OCI-M2 (cell line): ENCODE measurements around the gene MPG.
"Not testable (repeated sequence)": the region's sequence is repeated elsewhere in the genome, so short reads cannot be mapped to it uniquely, and the experiment has no call there.

ENCODE experiments used
- DNase-seq: peaks from one replicate; lab custom pipeline; 2025; ENCODE audit not compliant: unreplicated experiment; lab: John Stamatoyannopoulos, UW

Gene MPG

GRCh38 chr16:77807-78443 lies at the start of gene MPG:
TSS of gene MPG (plus strand) at chr16:78225. CDS start at chr16:78310, 85 bp downstream.
- peak; percentile 15 for DNase-seq

GRCh38 chr16:30627-31026 lies 47.4 kb upstream of the MPG start:
- not testable (repeated sequence) for DNase-seq

- not testable (repeated sequence) for DNase-seq
Measured at GRCh38 chr16:33154-33876, 44.7 kb upstream of the MPG start.

GRCh38 chr16:33877-34647 lies 44.0 kb upstream of the MPG start:
- no peak for DNase-seq

GRCh38 chr16:34648-34987 lies 43.4 kb upstream of the MPG start:
- DNase-seq, result no peak

GRCh38 chr16:35011-35677 lies 42.9 kb upstream of the MPG start:
- DNase-seq, result no peak

GRCh38 chr16:35678-36305 lies 42.2 kb upstream of the MPG start:
- no peak for DNase-seq

GRCh38 chr16:36336-36984 lies 41.6 kb upstream of the MPG start:
- no peak for DNase-seq

GRCh38 chr16:37511-37910 lies 40.5 kb upstream of the MPG start:
- no peak for DNase-seq

GRCh38 chr16:38206-38605 lies 39.8 kb upstream of the MPG start:
- DNase-seq, result not testable (repeated sequence)

GRCh38 chr16:38941-39892 lies 38.8 kb upstream of the MPG start:
- no peak for DNase-seq

GRCh38 chr16:41439-42068 lies 36.5 kb upstream of the MPG start:
- DNase-seq, result no peak

GRCh38 chr16:42069-42457 lies 36.0 kb upstream of the MPG start:
- no peak for DNase-seq

- no peak for DNase-seq
Measured at GRCh38 chr16:42691-43090, 35.3 kb upstream of the MPG start.

GRCh38 chr16:43294-43693 lies 34.7 kb upstream of the MPG start:
- no peak for DNase-seq

- no peak for DNase-seq
Measured at GRCh38 chr16:44655-45054, 33.4 kb upstream of the MPG start.

GRCh38 chr16:45454-45853 lies 32.6 kb upstream of the MPG start:
- no peak for DNase-seq

GRCh38 chr16:46510-46909 lies 31.5 kb upstream of the MPG start:
- not testable (repeated sequence) for DNase-seq

GRCh38 chr16:47234-47633 lies 30.8 kb upstream of the MPG start:
- DNase-seq, result no peak
